H1 (cell line): Measurements from ENCODE around the gene SSRP1. TPM values are rescaled to one million over a fixed set of nuclear protein-coding genes. Genes with fewer than 3 reads are reported as not detected.
A peak's percentile ranks its signal among the peaks of the same experiment; 100 is the strongest.

Experiments
- CTCF ChIA-PET: fragments of 300-600 bp; sonication (Branson Sonifier 250); formaldehyde crosslinking; loops from one replicate; lab custom pipeline; 2021; ENCODE audit not compliant: partially characterized antibody; lab: Charles Lee
- POLR2A ChIA-PET: fragments of 300-600 bp; sonication (Branson Sonifier 250); formaldehyde crosslinking; loops from one replicate; lab custom pipeline; 2021; ENCODE audit warnings: inconsistent platforms; ENCODE audit not compliant: partially characterized antibody; lab: Charles Lee
- DNase-seq, 2 experiments: peaks; one replicate each; pipeline versions ENCODE4 v3.0.0 to v3.0.0-alpha.2; 2010 to 2022; ENCODE audit warnings: low spot score in 2 of 2, low read depth in 1 of 2, mixed read lengths in 1 of 2
- FAIRE-seq: peaks from 2 replicates; lab custom pipeline; 2011; peaks lifted over from hg19 to GRCh38; lab: Jason Lieb, UNC
- H2AFZ ChIP-seq: 2 replicates; pipeline ENCODE4 v1.8.1; 2012; ENCODE audit warnings: low read length, inconsistent platforms
- H2AK5ac ChIP-seq: 2 replicates; pipeline ENCODE4 v1.6.1; 2013; ENCODE audit warnings: low read depth, low read length
- H2BK120ac ChIP-seq: replicated peaks from 2 replicates; pipeline ENCODE3; 2013; ENCODE audit warnings: low read depth, low read length, inconsistent platforms
- H2BK12ac ChIP-seq: 2 replicates; pipeline ENCODE4 v1.6.1; 2013; ENCODE audit warnings: low read depth, low read length
- H2BK15ac ChIP-seq: 2 replicates; pipeline ENCODE4 v1.6.1; 2013; ENCODE audit warnings: low read length
- H2BK20ac ChIP-seq: 2 replicates; pipeline ENCODE4 v1.6.1; 2013; ENCODE audit warnings: low read length
- H2BK5ac ChIP-seq: 2 replicates; pipeline ENCODE4 v1.6.1; 2013; ENCODE audit warnings: low read depth, low read length
- H3K14ac ChIP-seq: 2 replicates; pipeline ENCODE4 v1.6.1; 2013; ENCODE audit warnings: inconsistent platforms; ENCODE audit not compliant: insufficient read length
- H3K18ac ChIP-seq: 2 replicates; pipeline ENCODE4 v1.6.1; 2013; ENCODE audit warnings: low read length; ENCODE audit errors: extremely low read depth
- H3K23ac ChIP-seq: 2 replicates; pipeline ENCODE4 v1.6.1; 2013; ENCODE audit warnings: inconsistent platforms; ENCODE audit not compliant: insufficient read length
- H3K23me2 ChIP-seq: 2 replicates; pipeline ENCODE4 v1.6.1; 2013; ENCODE audit warnings: low read depth, low read length
- H3K27ac ChIP-seq: 2 replicates; pipeline ENCODE4 v1.6.1; 2011; ENCODE audit warnings: low read depth, low read length, inconsistent platforms
- H3K27me3 ChIP-seq, 4 experiments: replicated peaks in 1 of 4; 1 replicate in 1 of 4; 2 replicates in 3 of 4; pipeline versions ENCODE4 v1.6.1 to v1.8.1; 2011 to 2013; ENCODE audit warnings: low read length in 3 of 4, mild to moderate bottlenecking in 3 of 4, inconsistent platforms in 2 of 4, mixed read lengths in 2 of 4, moderate library complexity in 1 of 4; ENCODE audit not compliant: control insufficient read depth in 3 of 4, insufficient read depth in 3 of 4; ENCODE audit errors: extremely low read depth in 1 of 4
- H3K36me3 ChIP-seq, 4 experiments: 2 replicates each; pipeline versions ENCODE4 v1.6.1 to v1.8.1; 2011 to 2013; ENCODE audit warnings: mild to moderate bottlenecking in 4 of 4, low read length in 3 of 4, moderate library complexity in 2 of 4, control low read depth in 1 of 4, inconsistent platforms in 1 of 4; ENCODE audit not compliant: insufficient read depth in 4 of 4, control insufficient read depth in 2 of 4
- H3K4ac ChIP-seq: replicated peaks from 2 replicates; pipeline ENCODE3; 2013; ENCODE audit warnings: low read length, low read depth, mixed read lengths, inconsistent platforms; ENCODE audit not compliant: insufficient read length
- H3K4me1 ChIP-seq, 4 experiments: replicated peaks in 1 of 4; 1 replicate in 1 of 4; 2 replicates in 3 of 4; pipeline versions ENCODE4 v1.6.1 to v1.8.1; 2011 to 2013; ENCODE audit warnings: low read length in 3 of 4, inconsistent platforms in 2 of 4, mixed read lengths in 1 of 4; ENCODE audit not compliant: insufficient read depth in 4 of 4, control insufficient read depth in 3 of 4
- H3K4me2 ChIP-seq, 2 experiments: 2 replicates each; pipeline versions ENCODE4 v1.6.1 to v1.8.1; 2011 to 2013; ENCODE audit warnings: low read depth in 2 of 2, low read length in 2 of 2, control low read depth in 1 of 2, inconsistent platforms in 1 of 2, mild to moderate bottlenecking in 1 of 2; ENCODE audit not compliant: insufficient read depth in 1 of 2
- H3K4me3 ChIP-seq, 4 experiments: fragments of 200-600, 300-600 bp in 1 of 4; sonication (generic), shearing (Covaris generic), sonication (Bioruptor Twin) in 1 of 4; 2 replicates each; pipeline versions ENCODE4 v1.5.1 to v1.8.1; 2011 to 2016; ENCODE audit warnings: low read length in 4 of 4, low read depth in 3 of 4, control low read depth in 2 of 4, inconsistent platforms in 2 of 4, mild to moderate bottlenecking in 2 of 4, mixed read lengths in 1 of 4, moderate library complexity in 1 of 4; ENCODE audit not compliant: insufficient read depth in 2 of 4; ENCODE audit errors: extremely low read depth in 1 of 4
- H3K56ac ChIP-seq: replicated peaks from 2 replicates; pipeline ENCODE3; 2013; ENCODE audit warnings: low read depth, mild to moderate bottlenecking, mixed read lengths, low read length, inconsistent platforms; ENCODE audit not compliant: insufficient read length
- H3K79me1 ChIP-seq: 2 replicates; pipeline ENCODE4 v1.6.1; 2013; ENCODE audit warnings: low read depth, low read length, control low read depth
- H3K79me2 ChIP-seq, 2 experiments: 2 replicates each; pipeline versions ENCODE4 v1.6.1 to v1.8.1; 2012 to 2013; ENCODE audit warnings: low read length in 2 of 2, mild to moderate bottlenecking in 2 of 2, inconsistent platforms in 1 of 2; ENCODE audit not compliant: insufficient read depth in 2 of 2, control insufficient read depth in 1 of 2
- H3K9ac ChIP-seq, 4 experiments: replicated peaks in 1 of 4; 1 replicate in 1 of 4; 2 replicates in 3 of 4; pipeline versions ENCODE4 v1.6.1 to v1.8.1; 2011 to 2013; ENCODE audit warnings: low read depth in 3 of 4, low read length in 3 of 4, control low read depth in 2 of 4, mild to moderate bottlenecking in 2 of 4, moderate library complexity in 2 of 4, inconsistent platforms in 1 of 4; ENCODE audit errors: extremely low read depth in 1 of 4
- H3K9me3 ChIP-seq, 2 experiments: 2 replicates each; pipeline versions ENCODE4 v1.6.1 to v1.8.1; 2012 to 2013; ENCODE audit warnings: mild to moderate bottlenecking in 2 of 2, moderate library complexity in 2 of 2, control low read depth in 1 of 2, inconsistent platforms in 1 of 2, low read depth in 1 of 2, low read length in 1 of 2, mixed read lengths in 1 of 2; ENCODE audit not compliant: insufficient read depth in 2 of 2
- H4K20me1 ChIP-seq, 2 experiments: replicated peaks in 1 of 2; 2 replicates each; pipeline versions ENCODE3 to v1.8.1; 2011 to 2013; ENCODE audit warnings: inconsistent platforms in 2 of 2, low read length in 2 of 2, mild to moderate bottlenecking in 1 of 2; ENCODE audit not compliant: insufficient read depth in 2 of 2, control insufficient read depth in 1 of 2
- H4K5ac ChIP-seq: 2 replicates; pipeline ENCODE4 v1.6.1; 2013; ENCODE audit warnings: low read length, low read depth, mixed read lengths, inconsistent platforms; ENCODE audit not compliant: insufficient read length
- H4K8ac ChIP-seq: 2 replicates; pipeline ENCODE4 v1.8.0; 2013; ENCODE audit warnings: mild to moderate bottlenecking, moderate library complexity, low read length, inconsistent platforms; ENCODE audit not compliant: insufficient read depth; ENCODE audit errors: extremely low read depth
- H4K91ac ChIP-seq: replicated peaks from 2 replicates; pipeline ENCODE3; 2013; ENCODE audit warnings: low read length, mixed read lengths, inconsistent platforms; ENCODE audit not compliant: insufficient read length
- FOSL1 ChIP-seq: IDR thresholded peaks from 2 replicates; pipeline ENCODE4 v1.6.1; 2011; ENCODE audit warnings: mild to moderate bottlenecking, low read depth, low read length, moderate library complexity; ENCODE audit not compliant: insufficient read depth
- SUZ12 ChIP-seq: fragments of 200-600 bp; sonication (generic); IDR thresholded peaks from 2 replicates; pipeline ENCODE4 v1.6.1; 2012; ENCODE audit warnings: mild to moderate bottlenecking, inconsistent platforms, low read length, moderate library complexity, mixed read lengths
- WGBS, 2 experiments: shearing (Covaris generic) in 1 of 2; methylation state at CpG; one replicate each; pipeline versions ENCODE4 v1.1.6 to v1.1.7; 2013 to 2015; ENCODE audit warnings: low lambda C conversion rate in 2 of 2, mixed read lengths in 2 of 2, inconsistent platforms in 1 of 2, low coverage in 1 of 2, missing lambda C conversion rate in 1 of 2; ENCODE audit not compliant: insufficient replicate concordance in 2 of 2, insufficient coverage in 1 of 2, insufficient read length in 1 of 2; ENCODE audit errors: extremely low coverage in 1 of 2, missing lambda C conversion rate in 1 of 2; 5-methylcytosine and 5-hydroxymethylcytosine counted together
- polyA plus RNA-seq, 7 experiments: library from polyadenylated mRNA; depleted of rRNA in 3 of 7; stranded (reverse) in 5 of 7; unstranded in 2 of 7; fragments of >200 nt in 5 of 7; fragments of 200-250 nt in 2 of 7; gene quantifications; 1 replicate in 5 of 7; 2 replicates in 1 of 7; 4 replicates in 1 of 7; pipeline versions ENCODE4 v1.2.1 to v1.2.3, GENCODE V29; 2011 to 2013; ENCODE audit warnings: missing spikeins in 2 of 7, mixed read lengths in 2 of 7
- total RNA-seq: library from RNA; stranded (reverse); fragmentation: NEBNext Ultra II Directional; extraction: Animal tissue kit (Norgen Biotek cat#: 25700); gene quantifications from 2 replicates; pipeline ENCODE4 v1.2.1, GENCODE V29; 2021

Gene SSRP1
- total and polyA plus RNA-seq, 2 of the 8 experiments (the other 6 are each of a cell fraction or from before 2014, with no cell fraction given) = 259 to 281 TPM

GRCh38 chr11:57278721-57279095 is 57.0 kb downstream of the SSRP1 start:
- no peak overlapping the region for H3K14ac ChIP-seq
- no peaks in the 10 kb centered on the region for H3K79me1 ChIP-seq
- CTCF ChIA-PET = interaction anchor here (0.6 to 3.3 kb wide), 8 partner anchors 10 to 770 kb away, joined by 3 to 33 read pairs (median 4); no protein-coding TSS in a partner anchor
- 0 out of 2 replicates have a peak overlapping the region, but pooled peaks have one; percentile 38 for H2BK5ac ChIP-seq
- H3K18ac ChIP-seq = peak overlapping the region; percentile 86
- H2AFZ ChIP-seq = no peak overlapping the region
- H3K4me1 ChIP-seq = peaks cover 2 to 11% (median 7%) of the 10 kb centered on the region in 4 experiments; a peak in 6 of 7 replicates
- no peak overlapping the region for H3K4ac ChIP-seq
- no peak overlapping the region for H4K8ac ChIP-seq
- H3K9me3 ChIP-seq = peaks cover 0 to 7% of the 10 kb centered on the region in 2 experiments; a peak in 1 of 4 replicates
- H3K27ac ChIP-seq = no peak overlapping the region
- H2BK12ac ChIP-seq = peak overlapping the region; percentile 44
- TF ChIP-seq FOSL1 (no peak), SUZ12 (no peak)
- no peaks in the 10 kb centered on the region for H3K23me2 ChIP-seq
- H3K36me3 ChIP-seq = no peaks in the 10 kb centered on the region
- H3K9ac ChIP-seq = no peak overlapping the region; a peak in 1 of 7 replicates
- H2AK5ac ChIP-seq = no peak overlapping the region
- POLR2A ChIA-PET = interaction anchor here (0.6 to 2.7 kb wide), 10 partner anchors 11 to 215 kb away, joined by 3 to 12 read pairs (median 4); partner anchors contain the start of gene TNKS1BP1
- peak overlapping the region in 1 of 2 experiments; percentile 19; a peak in 1 of 4 replicates for H3K4me2 ChIP-seq
- no peak overlapping the region for H3K23ac ChIP-seq
- H3K56ac ChIP-seq = no peak overlapping the region
- no peak overlapping the region for H4K5ac ChIP-seq
- H2BK120ac ChIP-seq = no peak overlapping the region
- DNase-seq = no peak
- WGBS, 2 experiments = 78% methylated on average over 7 of the region's 7 CpGs; no CpG with 5 or more reads in 1 of the 2 experiments
- FAIRE-seq = no peak
- H2BK15ac ChIP-seq = no peak overlapping the region
- H4K91ac ChIP-seq = no peak overlapping the region
- no peak overlapping the region for H3K4me3 ChIP-seq
- peak overlapping the region; percentile 94; the same call in 1 of the 2 replicates for H2BK20ac ChIP-seq
- H4K20me1 ChIP-seq = no peaks in the 10 kb centered on the region
- H3K79me2 ChIP-seq = no peaks in the 10 kb centered on the region
- peaks cover 0 to 2% (median 0%) of the 10 kb centered on the region in 4 experiments; a peak in 3 of 7 replicates for H3K27me3 ChIP-seq
